GM13976 (cell line): ENCODE measurements around the gene PRRX2.

ENCODE experiments used
- DNase-seq: peaks from one replicate; pipeline ENCODE4 v3.0.0; 2012; ENCODE audit warnings: low spot score
- CTCF ChIP-seq: IDR thresholded peaks from 2 replicates; pipeline ENCODE4 v1.5.1; 2012; ENCODE audit warnings: borderline replicate concordance, mild to moderate bottlenecking; ENCODE audit not compliant: insufficient read depth; ENCODE audit errors: extremely low read depth, missing control alignments, control extremely low read depth
- in situ Hi-C: fragments of 300-500 bp; cut with MboI; formaldehyde crosslinking; loops from one replicate; pipeline ENCODE4 v1.12.0; 2022; ENCODE audit warnings: low sequenced_read_pairs, mixed read lengths, inconsistent platforms; ENCODE audit not compliant: unreplicated experiment

Gene PRRX2

DNA sequence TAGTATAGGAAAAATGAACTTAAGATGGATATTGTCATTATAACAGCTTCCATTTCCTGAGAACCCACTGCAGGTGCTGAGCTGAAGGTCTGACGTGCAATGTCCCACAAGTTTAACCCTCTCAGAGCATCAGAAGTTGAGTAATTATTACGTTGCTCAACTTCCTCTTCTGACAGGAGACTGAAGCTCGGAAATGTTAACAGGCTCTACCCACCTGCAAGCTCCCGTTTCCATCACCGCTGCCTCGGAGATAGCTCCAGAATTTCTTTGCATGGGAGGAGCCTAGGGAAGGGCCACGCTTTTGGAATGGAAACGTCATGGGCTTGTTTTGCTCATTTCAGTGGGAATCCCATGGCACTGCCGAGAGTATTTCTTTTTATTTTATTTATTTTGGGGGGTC, 40.5 kb upstream of the PRRX2 start:
- DNase-seq: peak; percentile 59
- TF ChIP-seq CTCF: no peak
- in situ Hi-C loops: no loop called here

DNA sequence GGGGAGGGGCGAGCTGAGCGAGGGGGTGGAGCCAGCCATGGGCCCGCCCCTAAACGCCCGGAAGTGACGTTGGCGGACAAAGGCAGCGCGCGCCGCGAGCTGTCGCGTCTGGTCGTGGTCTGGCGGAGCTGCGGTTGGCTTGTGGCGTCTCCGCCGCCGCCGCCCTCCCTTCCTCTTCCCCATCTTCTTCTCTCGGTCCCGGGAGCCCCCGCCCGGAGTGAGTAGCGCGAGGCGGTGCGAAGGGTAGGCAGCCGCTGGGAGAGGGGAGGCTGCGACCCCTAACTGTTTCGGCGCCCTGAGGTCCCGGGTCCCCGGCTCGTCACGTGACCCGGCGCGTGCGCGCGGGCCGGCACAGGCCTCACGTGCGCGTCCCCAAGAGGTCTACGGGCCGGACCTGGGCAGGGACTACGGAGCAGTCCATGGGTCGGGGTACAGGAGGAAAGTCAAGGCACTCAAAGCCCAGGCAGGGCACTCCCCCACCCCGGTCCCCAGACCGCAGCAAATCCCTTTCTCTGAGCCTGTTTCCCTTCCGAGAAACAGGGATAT, 39.3 kb upstream of the PRRX2 start, which contains the start of gene NTMT1:
NTMT1 (plus strand) TSS at position 85 of the 546 bp plus-strand sequence. CDS start 6,541 bp downstream, outside the sequence.
- peak; percentile 96 for DNase-seq
- no peak for TF ChIP-seq CTCF
- in situ Hi-C loops: no loop called here

DNA sequence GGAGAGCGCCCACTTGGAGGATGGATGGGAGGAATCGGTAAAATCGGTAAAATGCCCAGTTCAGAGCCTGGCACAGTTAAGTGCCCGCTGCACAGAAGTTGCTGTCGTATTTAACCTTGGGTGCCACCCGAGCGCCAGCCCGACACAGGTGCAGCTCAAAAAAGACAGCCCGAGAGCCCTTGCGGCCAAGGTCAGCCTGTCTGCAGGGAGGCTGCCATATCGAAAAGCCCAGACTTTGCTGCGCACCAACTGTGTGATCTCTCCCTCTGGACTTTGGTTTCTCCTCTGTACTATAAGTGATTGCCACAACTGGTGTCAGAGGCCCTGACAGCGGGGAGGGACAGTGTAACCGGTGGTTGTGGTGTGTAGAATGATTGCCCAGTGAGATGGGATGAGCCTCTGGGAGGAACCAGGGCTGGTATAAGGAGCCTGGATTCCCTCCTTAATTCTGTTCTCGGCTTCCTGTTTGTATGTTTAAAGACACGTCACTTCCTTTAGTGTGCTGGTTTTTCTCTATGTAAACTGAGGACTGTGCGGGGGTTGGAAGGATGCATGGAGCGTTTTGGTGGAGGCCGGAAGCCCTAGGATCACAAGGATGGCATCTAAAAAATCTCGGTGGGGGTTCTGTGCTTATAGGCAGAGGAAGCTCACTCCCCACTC, 38.7 kb upstream of the PRRX2 start:
- TF ChIP-seq CTCF: no peak
- DNase-seq: no peak
- in situ Hi-C loops: no loop called here

GRCh38 chr9:129627556-129628440, 37.6 kb upstream of the PRRX2 start:
- TF ChIP-seq CTCF: no peak
- DNase-seq: no peak
- in situ Hi-C loops: no loop called here

- DNase-seq: no peak
- no peak for TF ChIP-seq CTCF
- in situ Hi-C loops: no loop called here
Observed at GRCh38 chr9:129628709-129629108, 36.7 kb upstream of the PRRX2 start.

GRCh38 chr9:129629251-129629820, 36.1 kb upstream of the PRRX2 start:
- DNase-seq: no peak
- in situ Hi-C loops: no loop called here
- no peak for TF ChIP-seq CTCF
